MCF 10A (cell line): ENCODE results near the gene TTC39B. TPM values are rescaled to one million over a fixed set of nuclear protein-coding genes. Genes with fewer than 3 reads are reported as not detected.

Experiments
- BruUV-seq: library from RNA; stranded (reverse); fragments of 400-500 nt; replicated peaks from 2 replicates; lab custom pipeline; 2021; lab: Mats Ljungman, UMichigan
- CTCF ChIA-PET: fragments of 300-600 bp; sonication (Branson Sonifier 250); formaldehyde crosslinking; extraction: SDS; loops from one replicate; lab custom pipeline; 2021; ENCODE audit warnings: antibody characterized with exemption, inconsistent platforms; lab: Yijun Ruan, JAX
- POLR2A ChIA-PET: fragments of 300-600, 350-650 bp; sonication (Branson Sonifier 250); formaldehyde crosslinking; extraction: SDS; loops from one replicate; lab custom pipeline; 2020; ENCODE audit warnings: antibody characterized with exemption, inconsistent platforms; lab: Yijun Ruan, JAX
- DNase-seq: peaks from one replicate; pipeline ENCODE4 v3.0.0-alpha.2; 2018; ENCODE audit not compliant: unreplicated experiment
- H3K27ac Mint-ChIP-seq: one replicate; pipeline ENCODE4 v1.8.0; 2022; ENCODE audit warnings: mild to moderate bottlenecking, low read depth, mixed read lengths; ENCODE audit not compliant: unreplicated experiment
- H3K27me3 Mint-ChIP-seq: one replicate; pipeline ENCODE4 v1.8.0; 2022; ENCODE audit warnings: mixed read lengths; ENCODE audit not compliant: insufficient read depth, unreplicated experiment
- H3K36me3 Mint-ChIP-seq: one replicate; pipeline ENCODE4 v1.8.0; 2022; ENCODE audit warnings: mild to moderate bottlenecking, moderate library complexity, mixed read lengths; ENCODE audit not compliant: insufficient read depth, unreplicated experiment
- H3K4me1 Mint-ChIP-seq: one replicate; pipeline ENCODE4 v1.8.0; 2022; ENCODE audit warnings: mixed read lengths; ENCODE audit not compliant: insufficient read depth, unreplicated experiment
- H3K4me3 Mint-ChIP-seq: one replicate; pipeline ENCODE4 v1.8.0; 2022; ENCODE audit warnings: mild to moderate bottlenecking, moderate library complexity, mixed read lengths; ENCODE audit not compliant: unreplicated experiment
- H3K9me3 Mint-ChIP-seq: one replicate; pipeline ENCODE4 v1.8.0; 2022; ENCODE audit warnings: mixed read lengths; ENCODE audit not compliant: unreplicated experiment
- intact Hi-C: fragments of 100-400 bp; cut with micrococcal nuclease; formaldehyde crosslinking; loops from 2 replicates; pipeline ENCODE4 v1.14.1; 2022
- total RNA-seq: library from RNA; stranded (reverse); gene quantifications from 2 replicates; pipeline ENCODE4 v1.2.3, GENCODE V29; 2022
- TF ChIP-seq, protein P1 (sequence below): fragments of 200-600 bp; IDR thresholded peaks from one replicate; pipeline ENCODE4 v1.8.0; 2022; ENCODE audit warnings: antibody characterized with exemption, mild to moderate bottlenecking; ENCODE audit not compliant: unreplicated experiment

The TTC39B gene
- total RNA-seq, 1 experiment from 2014 or later: 22.8 TPM

DNA sequence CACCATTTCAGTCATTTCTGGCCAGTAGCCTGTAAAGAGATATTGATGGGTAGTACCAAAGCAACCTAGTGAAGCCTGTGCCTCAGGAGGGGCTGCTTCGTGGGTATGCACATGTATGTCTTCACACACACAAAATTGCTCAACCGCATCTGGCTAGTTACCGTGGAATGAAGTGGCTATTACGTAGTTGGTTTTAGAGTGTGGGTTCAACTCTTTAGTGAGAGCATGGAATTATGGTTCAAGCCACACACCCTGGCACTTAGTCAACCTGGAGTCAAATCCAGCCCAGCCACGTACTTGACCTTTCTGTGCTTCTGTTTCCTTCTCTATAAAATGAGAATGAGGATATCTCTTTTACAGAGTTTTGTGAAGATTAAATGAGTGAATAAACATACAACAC is 174.9 kb downstream of the TTC39B start:
- TF ChIP-seq, protein P1, sequence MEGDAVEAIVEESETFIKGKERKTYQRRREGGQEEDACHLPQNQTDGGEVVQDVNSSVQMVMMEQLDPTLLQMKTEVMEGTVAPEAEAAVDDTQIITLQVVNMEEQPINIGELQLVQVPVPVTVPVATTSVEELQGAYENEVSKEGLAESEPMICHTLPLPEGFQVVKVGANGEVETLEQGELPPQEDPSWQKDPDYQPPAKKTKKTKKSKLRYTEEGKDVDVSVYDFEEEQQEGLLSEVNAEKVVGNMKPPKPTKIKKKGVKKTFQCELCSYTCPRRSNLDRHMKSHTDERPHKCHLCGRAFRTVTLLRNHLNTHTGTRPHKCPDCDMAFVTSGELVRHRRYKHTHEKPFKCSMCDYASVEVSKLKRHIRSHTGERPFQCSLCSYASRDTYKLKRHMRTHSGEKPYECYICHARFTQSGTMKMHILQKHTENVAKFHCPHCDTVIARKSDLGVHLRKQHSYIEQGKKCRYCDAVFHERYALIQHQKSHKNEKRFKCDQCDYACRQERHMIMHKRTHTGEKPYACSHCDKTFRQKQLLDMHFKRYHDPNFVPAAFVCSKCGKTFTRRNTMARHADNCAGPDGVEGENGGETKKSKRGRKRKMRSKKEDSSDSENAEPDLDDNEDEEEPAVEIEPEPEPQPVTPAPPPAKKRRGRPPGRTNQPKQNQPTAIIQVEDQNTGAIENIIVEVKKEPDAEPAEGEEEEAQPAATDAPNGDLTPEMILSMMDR: no peak

DNA sequence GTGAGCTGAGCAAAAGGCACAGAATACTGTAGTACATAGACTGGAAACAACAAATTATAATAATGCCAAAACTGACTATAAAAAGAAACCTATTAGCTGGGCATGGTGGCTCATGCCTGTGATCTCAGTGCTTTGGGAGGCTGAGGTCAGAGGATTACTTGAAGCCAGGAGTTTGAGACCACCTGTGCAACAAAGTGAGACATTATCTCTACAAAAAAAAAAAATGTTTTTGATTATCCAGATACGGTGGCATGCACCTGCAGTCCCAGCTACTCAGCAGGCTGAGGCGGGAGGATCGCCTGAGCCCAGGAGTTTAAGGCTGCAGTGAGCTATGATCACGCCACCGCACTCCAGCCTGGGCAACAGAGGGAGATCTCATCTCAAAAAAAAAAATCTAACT is 175.9 kb downstream of the TTC39B start:
- Mint-ChIP-seq H3K36me3 (no peaks in the 10 kb centered on the region), H3K4me3 (no peak overlapping the region), H3K27me3 (peaks cover 22% of the 10 kb centered on the region), H3K4me1 (peaks cover 6% of the 10 kb centered on the region), H3K9me3 (no peaks in the 10 kb centered on the region), H3K27ac (no peak overlapping the region)
- ChIA-PET CTCF (interaction anchor here (0.6 to 2.1 kb wide), 3 partner anchors 26 to 1704 kb away, joined by 3 to 6 read pairs (median 4); no protein-coding TSS in a partner anchor), POLR2A (no interaction called here)
- no peak for DNase-seq
- TF ChIP-seq, protein P1: no peak
- no TSS peak for BruUV-seq
- intact Hi-C loops: loop anchor here (10.0 kb wide), 1 partner anchor 666 kb away; no protein-coding TSS in a partner anchor

More for the DNA sequence above, 174.9 kb downstream of the TTC39B start:
- H3K4me3 Mint-ChIP-seq: no peak overlapping the region
- no peak for DNase-seq
- no peaks in the 10 kb centered on the region for H3K9me3 Mint-ChIP-seq
- CTCF ChIA-PET: interaction anchor here (0.6 to 2.1 kb wide), 4 partner anchors 13 to 898 kb away, joined by 3 to 6 read pairs (median 4); no protein-coding TSS in a partner anchor
- intact Hi-C loops: loop anchor here (10.0 kb wide), 1 partner anchor 667 kb away; no protein-coding TSS in a partner anchor
- no peaks in the 10 kb centered on the region for H3K36me3 Mint-ChIP-seq
- POLR2A ChIA-PET: no interaction called here
- H3K27me3 Mint-ChIP-seq: peaks cover 12% of the 10 kb centered on the region
- no TSS peak for BruUV-seq
- H3K27ac Mint-ChIP-seq: no peak overlapping the region
- peaks cover 6% of the 10 kb centered on the region for H3K4me1 Mint-ChIP-seq

DNA sequence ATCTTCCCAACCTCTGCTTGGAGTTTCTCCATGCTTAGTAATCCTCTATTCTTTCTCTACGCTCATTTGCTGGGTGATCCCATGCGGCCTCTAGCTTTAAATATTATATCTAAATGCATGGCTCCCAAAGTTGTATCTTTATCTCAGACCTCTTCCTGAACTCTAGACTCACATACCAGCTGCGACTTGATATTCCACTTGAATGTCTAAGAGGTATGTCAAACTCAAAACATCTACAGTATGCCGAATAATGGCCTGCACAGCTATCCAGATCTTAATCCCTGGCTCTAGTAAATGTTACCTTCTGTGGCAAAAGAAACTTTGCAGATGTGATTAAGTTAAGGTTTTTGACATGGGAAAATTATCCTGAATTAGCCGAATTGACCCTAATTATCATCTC is 179.2 kb downstream of the TTC39B start:
- Mint-ChIP-seq H3K4me1 (no peaks in the 10 kb centered on the region), H3K4me3 (no peak overlapping the region), H3K36me3 (no peaks in the 10 kb centered on the region), H3K27ac (no peak overlapping the region), H3K27me3 (peaks cover 23% of the 10 kb centered on the region), H3K9me3 (no peaks in the 10 kb centered on the region)
- TF ChIP-seq, protein P1: no peak
- ChIA-PET CTCF (interaction anchor here (1.2 to 1.6 kb wide), 2 partner anchors 12 to 22 kb away, joined by 4 to 5 read pairs; no protein-coding TSS in a partner anchor), POLR2A (interaction anchor here (0.6 kb wide), 1 partner anchor 40 kb away, joined by 3 read pairs; no protein-coding TSS in a partner anchor)
- no peak for DNase-seq
- intact Hi-C loops: no loop called here
- BruUV-seq: no TSS peak

DNA sequence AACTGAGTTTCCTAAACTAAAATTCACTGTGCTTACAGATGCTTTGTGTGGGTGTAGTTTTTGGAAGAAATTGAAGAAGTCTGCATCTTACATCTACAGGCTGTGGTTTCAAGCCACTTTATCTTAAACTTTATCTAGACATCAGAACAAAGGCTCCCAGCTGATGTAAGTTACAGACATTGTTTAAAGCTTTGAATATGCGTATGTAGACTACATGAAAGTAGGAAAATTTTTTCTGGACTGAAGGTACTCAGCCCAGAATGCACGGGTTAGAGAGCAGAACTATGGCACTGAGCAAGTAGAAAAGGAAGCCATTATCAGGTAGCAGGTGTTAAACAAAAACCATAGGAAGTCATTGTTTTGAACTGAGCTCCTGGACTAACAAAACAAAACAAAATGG is 185.4 kb downstream of the TTC39B start:
- Mint-ChIP-seq H3K27ac (no peak overlapping the region), H3K36me3 (no peaks in the 10 kb centered on the region), H3K4me1 (no peaks in the 10 kb centered on the region), H3K27me3 (peaks cover 58% of the 10 kb centered on the region), H3K4me3 (no peak overlapping the region), H3K9me3 (no peaks in the 10 kb centered on the region)
- POLR2A ChIA-PET: interaction anchor here (0.6 kb wide), 1 partner anchor 12 kb away, joined by 3 read pairs; no protein-coding TSS in a partner anchor
- TF ChIP-seq, protein P1: no peak
- intact Hi-C loops: no loop called here
- CTCF ChIA-PET: interaction anchor here (1.2 to 2.1 kb wide), 2 partner anchors 14 to 19 kb away, joined by 6 to 11 read pairs; no protein-coding TSS in a partner anchor
- DNase-seq: no peak
- no TSS peak for BruUV-seq
